Measurements from ENCODE around the gene TOM1L1.

The TOM1L1 gene

DNA sequence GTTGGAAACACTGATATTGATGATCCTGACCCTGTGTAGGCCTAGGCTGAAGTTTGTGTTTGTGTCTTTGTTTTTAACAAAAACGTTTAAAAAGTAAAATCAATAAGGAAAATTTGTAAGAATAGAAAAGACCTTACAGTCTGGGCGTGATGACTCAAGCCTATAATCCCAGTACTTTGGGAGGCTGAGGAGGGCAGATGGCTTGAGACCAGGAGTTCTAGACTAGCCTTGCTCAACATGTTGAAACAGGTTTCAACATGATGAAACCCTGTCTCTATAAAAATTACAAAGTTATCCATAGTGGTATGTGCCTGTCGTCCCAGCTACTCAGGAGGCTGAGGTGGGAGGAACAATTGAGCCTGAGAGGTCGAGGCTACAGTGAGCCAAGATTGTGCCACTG, 18.3 kb upstream of the TOM1L1 start:
- Histone ChIP-seq H3K27ac (ENCODE audit: low read length) (no peak overlapping the region), H3K9me3 (ENCODE audit: insufficient read depth, low read length) (no peaks in the 10 kb centered on the region), H3K79me2 (ENCODE audit: low read length) (no peaks in the 10 kb centered on the region), H3K4me2 (ENCODE audit: low read length) (no peak overlapping the region), H3K36me3 (replicated peaks; ENCODE audit: low read depth, low read length) (no peaks in the 10 kb centered on the region), H3K4me3 (ENCODE audit: low read length) (no peak overlapping the region), H2AFZ (ENCODE audit: low read depth, low read length) (no peak overlapping the region), H3K9ac (ENCODE audit: low read length) (no peak overlapping the region), H4K20me1 (ENCODE audit: insufficient read depth, low read length) (no peaks in the 10 kb centered on the region), H3K27me3 (ENCODE audit: low read depth, low read length) (0 out of 2 replicates have a peak, but pooled peaks cover 4% of the 10 kb centered on the region), H3K4me1 (ENCODE audit: low read length) (peaks cover 13% of the 10 kb centered on the region)
- TF ChIP-seq, protein P1, sequence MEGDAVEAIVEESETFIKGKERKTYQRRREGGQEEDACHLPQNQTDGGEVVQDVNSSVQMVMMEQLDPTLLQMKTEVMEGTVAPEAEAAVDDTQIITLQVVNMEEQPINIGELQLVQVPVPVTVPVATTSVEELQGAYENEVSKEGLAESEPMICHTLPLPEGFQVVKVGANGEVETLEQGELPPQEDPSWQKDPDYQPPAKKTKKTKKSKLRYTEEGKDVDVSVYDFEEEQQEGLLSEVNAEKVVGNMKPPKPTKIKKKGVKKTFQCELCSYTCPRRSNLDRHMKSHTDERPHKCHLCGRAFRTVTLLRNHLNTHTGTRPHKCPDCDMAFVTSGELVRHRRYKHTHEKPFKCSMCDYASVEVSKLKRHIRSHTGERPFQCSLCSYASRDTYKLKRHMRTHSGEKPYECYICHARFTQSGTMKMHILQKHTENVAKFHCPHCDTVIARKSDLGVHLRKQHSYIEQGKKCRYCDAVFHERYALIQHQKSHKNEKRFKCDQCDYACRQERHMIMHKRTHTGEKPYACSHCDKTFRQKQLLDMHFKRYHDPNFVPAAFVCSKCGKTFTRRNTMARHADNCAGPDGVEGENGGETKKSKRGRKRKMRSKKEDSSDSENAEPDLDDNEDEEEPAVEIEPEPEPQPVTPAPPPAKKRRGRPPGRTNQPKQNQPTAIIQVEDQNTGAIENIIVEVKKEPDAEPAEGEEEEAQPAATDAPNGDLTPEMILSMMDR (IDR thresholded peaks at IDR 0.05; ENCODE audit: low read depth, low read length): no peak
- no peak for TF ChIP-seq EZH2phosphoT487 (IDR thresholded peaks at IDR 0.05; ENCODE audit: low read depth)

DNA sequence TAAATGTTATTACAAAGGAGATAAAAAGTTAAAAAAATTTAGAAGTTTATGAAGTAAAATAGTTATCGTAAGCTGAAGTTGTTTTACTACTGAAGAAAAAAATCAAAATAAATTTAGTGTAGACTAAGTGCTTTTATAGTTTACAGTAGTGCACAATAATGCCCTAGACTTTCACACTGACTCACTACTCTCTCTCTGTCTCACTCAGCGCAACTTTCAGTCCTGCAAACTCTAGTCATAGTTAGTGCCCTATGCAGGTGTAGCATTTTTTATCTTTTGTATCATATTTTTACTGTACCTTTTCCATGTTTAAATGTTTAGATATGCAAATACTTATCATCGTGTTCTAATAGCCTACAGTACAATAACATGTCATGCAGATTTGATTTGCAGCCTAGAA, 17.7 kb upstream of the TOM1L1 start:
- Histone ChIP-seq H3K4me2 (ENCODE audit: low read length) (peak overlapping the region; percentile 33), H3K4me1 (ENCODE audit: low read length) (peaks cover 13% of the 10 kb centered on the region), H3K4me3 (ENCODE audit: low read length) (no peak overlapping the region), H3K36me3 (replicated peaks; ENCODE audit: low read depth, low read length) (no peaks in the 10 kb centered on the region), H3K79me2 (ENCODE audit: low read length) (no peaks in the 10 kb centered on the region), H4K20me1 (ENCODE audit: insufficient read depth, low read length) (no peaks in the 10 kb centered on the region), H3K9ac (ENCODE audit: low read length) (no peak overlapping the region), H3K27me3 (ENCODE audit: low read depth, low read length) (0 out of 2 replicates have a peak, but pooled peaks cover 4% of the 10 kb centered on the region), H3K9me3 (ENCODE audit: insufficient read depth, low read length) (no peaks in the 10 kb centered on the region), H2AFZ (ENCODE audit: low read depth, low read length) (no peak overlapping the region), H3K27ac (ENCODE audit: low read length) (no peak overlapping the region)
- TF ChIP-seq EZH2phosphoT487 (IDR thresholded peaks at IDR 0.05; ENCODE audit: low read depth): no peak
- TF ChIP-seq, protein P1 (IDR thresholded peaks at IDR 0.05; ENCODE audit: low read depth, low read length): no peak

DNA sequence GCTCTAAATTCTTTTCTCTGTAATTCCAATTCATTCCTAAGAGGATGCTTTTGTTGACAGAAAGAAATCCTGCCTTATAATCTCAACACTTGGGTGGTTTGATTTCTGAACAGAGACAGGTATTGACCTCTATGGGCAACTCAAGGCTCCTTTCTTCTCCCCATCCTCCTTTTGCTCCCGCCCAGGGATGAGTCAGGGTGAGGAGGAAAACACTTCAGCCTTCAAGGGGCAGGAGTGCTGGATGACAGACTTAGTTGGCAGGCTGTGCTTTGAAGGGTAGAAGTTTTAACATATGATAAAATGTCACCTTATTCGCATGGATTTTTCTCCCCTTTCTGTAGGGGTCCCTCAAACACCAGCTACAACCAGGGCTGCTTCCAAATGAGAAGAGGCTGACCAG, 16.7 kb upstream of the TOM1L1 start:
- no peak for TF ChIP-seq EZH2phosphoT487 (IDR thresholded peaks at IDR 0.05; ENCODE audit: low read depth)
- TF ChIP-seq, protein P1 (IDR thresholded peaks at IDR 0.05; ENCODE audit: low read depth, low read length): no peak
- H3K79me2 ChIP-seq (ENCODE audit: low read length): no peaks in the 10 kb centered on the region
- no peaks in the 10 kb centered on the region for H3K36me3 ChIP-seq (replicated peaks; ENCODE audit: low read depth, low read length)
- H3K27ac ChIP-seq (ENCODE audit: low read length): no peak overlapping the region
- no peak overlapping the region for H3K4me3 ChIP-seq (ENCODE audit: low read length)
- H4K20me1 ChIP-seq (ENCODE audit: insufficient read depth, low read length): no peaks in the 10 kb centered on the region
- no peak overlapping the region for H3K4me2 ChIP-seq (ENCODE audit: low read length)
- peaks cover 13% of the 10 kb centered on the region for H3K4me1 ChIP-seq (ENCODE audit: low read length)
- H2AFZ ChIP-seq (ENCODE audit: low read depth, low read length): no peak overlapping the region
- H3K9me3 ChIP-seq (ENCODE audit: insufficient read depth, low read length): no peaks in the 10 kb centered on the region
- no peak overlapping the region for H3K9ac ChIP-seq (ENCODE audit: low read length)
- 0 out of 2 replicates have a peak, but pooled peaks cover 4% of the 10 kb centered on the region for H3K27me3 ChIP-seq (ENCODE audit: low read depth, low read length)

- no peaks in the 10 kb centered on the region for H3K36me3 ChIP-seq (replicated peaks; ENCODE audit: low read depth, low read length)
- H3K4me1 ChIP-seq (ENCODE audit: low read length): peaks cover 8% of the 10 kb centered on the region
- no peak overlapping the region for H3K27ac ChIP-seq (ENCODE audit: low read length)
- no peak overlapping the region for H3K9ac ChIP-seq (ENCODE audit: low read length)
- H3K4me2 ChIP-seq (ENCODE audit: low read length): no peak overlapping the region
- no peaks in the 10 kb centered on the region for H3K79me2 ChIP-seq (ENCODE audit: low read length)
- H4K20me1 ChIP-seq (ENCODE audit: insufficient read depth, low read length): no peaks in the 10 kb centered on the region
- H3K9me3 ChIP-seq (ENCODE audit: insufficient read depth, low read length): no peaks in the 10 kb centered on the region
- 0 out of 2 replicates have a peak, but pooled peaks cover 4% of the 10 kb centered on the region for H3K27me3 ChIP-seq (ENCODE audit: low read depth, low read length)
- H3K4me3 ChIP-seq (ENCODE audit: low read length): no peak overlapping the region
- H2AFZ ChIP-seq (ENCODE audit: low read depth, low read length): no peak overlapping the region
- TF ChIP-seq EZH2phosphoT487 (IDR thresholded peaks at IDR 0.05; ENCODE audit: low read depth): no peak
- TF ChIP-seq, protein P1 (IDR thresholded peaks at IDR 0.05; ENCODE audit: low read depth, low read length): no peak
Measured at GRCh38 chr17:54887787-54888186, 12.9 kb upstream of the TOM1L1 start.
